Nephron progenitor cell (in vitro differentiated cells): ENCODE measurements around the gene ARG1.
A peak's percentile ranks its signal among the peaks of the same experiment; 100 is the strongest.
"Not testable (repeated sequence)": the region's sequence is repeated elsewhere in the genome, so short reads cannot be mapped to it uniquely, and the experiment has no call there.

ENCODE experiments used
- DNase-seq: peaks from one replicate; pipeline ENCODE4 v3.0.0; 2021
- H3K27ac Mint-ChIP-seq: 2 replicates; pipeline ENCODE4 v1.8.0; 2021; ENCODE audit warnings: mild to moderate bottlenecking, moderate library complexity, mixed read lengths
- H3K27me3 Mint-ChIP-seq: 2 replicates; pipeline ENCODE4 v1.8.0; 2021; ENCODE audit warnings: mild to moderate bottlenecking, low read depth, mixed read lengths; ENCODE audit not compliant: poor library complexity
- H3K36me3 Mint-ChIP-seq: 2 replicates; pipeline ENCODE4 v1.8.0; 2021; ENCODE audit warnings: low read depth, mixed read lengths
- H3K4me1 Mint-ChIP-seq: 2 replicates; pipeline ENCODE4 v1.8.0; 2021; ENCODE audit warnings: mixed read lengths
- H3K4me3 Mint-ChIP-seq: 2 replicates; pipeline ENCODE4 v1.8.0; 2021; ENCODE audit warnings: mild to moderate bottlenecking, moderate library complexity, mixed read lengths
- H3K9me3 Mint-ChIP-seq: 2 replicates; pipeline ENCODE4 v1.8.0; 2021; ENCODE audit warnings: mild to moderate bottlenecking, moderate library complexity, mixed read lengths
- TF ChIP-seq, protein P1 (sequence below): fragments of 200-600 bp; sonication (generic); IDR thresholded peaks from 2 replicates; pipeline ENCODE4 v1.5.0; 2021; ENCODE audit warnings: antibody characterized with exemption

Gene ARG1

DNA sequence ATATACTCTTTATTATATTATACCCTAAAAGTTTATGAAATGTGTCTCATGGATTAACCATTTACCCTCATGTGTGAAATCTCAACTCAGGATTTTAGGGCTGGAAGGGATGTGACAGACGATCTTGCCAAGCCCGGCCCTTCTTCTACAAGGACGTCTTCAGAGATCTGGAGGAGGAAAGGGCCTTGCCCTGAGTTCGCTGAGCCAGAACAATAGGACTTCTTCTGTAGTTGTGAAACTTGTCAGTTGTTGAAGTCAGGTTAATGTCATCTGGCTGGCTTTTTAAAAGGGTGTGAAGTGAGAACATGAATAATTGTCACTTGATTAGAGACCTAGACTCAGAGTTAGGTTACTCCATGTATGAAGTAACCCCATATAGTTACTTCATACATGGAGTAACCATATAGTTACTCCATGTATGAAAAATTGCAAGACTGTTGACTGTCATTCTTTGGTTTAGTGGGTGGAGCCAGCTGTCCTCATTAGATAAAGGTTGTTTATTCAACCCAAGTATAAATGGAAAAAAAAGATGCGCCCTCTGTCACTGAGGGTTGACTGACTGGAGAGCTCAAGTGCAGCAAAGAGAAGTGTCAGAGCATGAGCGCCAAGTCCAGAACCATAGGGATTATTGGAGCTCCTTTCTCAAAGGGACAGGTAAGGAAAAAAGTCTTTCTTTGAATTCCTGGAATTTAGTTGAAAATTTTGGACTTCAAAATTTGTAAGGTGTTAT, at the start of gene ARG1:
TSS of gene ARG1 (plus strand) at position 541 of the 730 bp plus-strand sequence. CDS start at position 598, 57 bp downstream.
- H3K27ac Mint-ChIP-seq: peak within 1 kb of the TSS; percentile 17
- H3K27me3 Mint-ChIP-seq: peaks cover 3% of the 10 kb centered on the region
- no peak for DNase-seq
- no peak within 1 kb of the TSS for H3K4me3 Mint-ChIP-seq
- peaks cover 22% of the 10 kb centered on the region for H3K4me1 Mint-ChIP-seq
- peaks cover 35% of the 10 kb centered on the region for H3K36me3 Mint-ChIP-seq
- H3K9me3 Mint-ChIP-seq: no peaks in the 10 kb centered on the region
- TF ChIP-seq, protein P1, sequence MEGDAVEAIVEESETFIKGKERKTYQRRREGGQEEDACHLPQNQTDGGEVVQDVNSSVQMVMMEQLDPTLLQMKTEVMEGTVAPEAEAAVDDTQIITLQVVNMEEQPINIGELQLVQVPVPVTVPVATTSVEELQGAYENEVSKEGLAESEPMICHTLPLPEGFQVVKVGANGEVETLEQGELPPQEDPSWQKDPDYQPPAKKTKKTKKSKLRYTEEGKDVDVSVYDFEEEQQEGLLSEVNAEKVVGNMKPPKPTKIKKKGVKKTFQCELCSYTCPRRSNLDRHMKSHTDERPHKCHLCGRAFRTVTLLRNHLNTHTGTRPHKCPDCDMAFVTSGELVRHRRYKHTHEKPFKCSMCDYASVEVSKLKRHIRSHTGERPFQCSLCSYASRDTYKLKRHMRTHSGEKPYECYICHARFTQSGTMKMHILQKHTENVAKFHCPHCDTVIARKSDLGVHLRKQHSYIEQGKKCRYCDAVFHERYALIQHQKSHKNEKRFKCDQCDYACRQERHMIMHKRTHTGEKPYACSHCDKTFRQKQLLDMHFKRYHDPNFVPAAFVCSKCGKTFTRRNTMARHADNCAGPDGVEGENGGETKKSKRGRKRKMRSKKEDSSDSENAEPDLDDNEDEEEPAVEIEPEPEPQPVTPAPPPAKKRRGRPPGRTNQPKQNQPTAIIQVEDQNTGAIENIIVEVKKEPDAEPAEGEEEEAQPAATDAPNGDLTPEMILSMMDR: no peak

DNA sequence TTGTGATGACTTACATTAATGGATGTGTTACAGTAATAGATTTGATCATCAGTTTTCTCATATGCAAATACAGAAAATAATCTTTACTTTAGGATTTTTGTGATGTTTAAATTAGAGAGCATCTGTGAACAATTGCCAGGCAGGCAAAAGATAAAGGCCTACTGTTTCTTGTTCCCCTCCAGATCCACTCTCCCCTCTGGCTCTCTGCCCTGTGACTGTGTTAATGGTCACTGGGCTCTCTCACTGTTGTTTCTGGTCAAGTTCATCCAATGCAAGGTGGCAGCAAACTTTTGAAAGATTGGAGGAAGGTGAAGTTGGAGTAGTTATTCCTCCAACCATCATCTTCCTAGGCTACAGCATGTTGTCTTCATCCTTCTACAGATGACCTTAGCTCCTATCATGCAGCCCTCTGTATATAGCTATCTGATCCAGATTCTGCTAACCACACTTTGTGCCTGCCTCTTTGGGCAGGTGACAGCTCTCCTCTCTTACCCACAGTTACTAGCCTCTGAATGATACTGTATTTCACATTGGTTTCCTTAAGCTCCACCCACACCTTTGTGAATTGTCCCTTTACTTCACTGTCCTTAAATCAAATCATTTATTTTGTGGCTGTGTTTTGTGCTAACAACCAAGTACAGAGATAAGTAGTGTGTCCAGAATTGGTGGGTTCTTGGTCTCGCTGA, 48.9 kb upstream of the ARG1 start:
- TF ChIP-seq, protein P1: no peak
- H3K27me3 Mint-ChIP-seq: peaks cover 2% of the 10 kb centered on the region
- H3K27ac Mint-ChIP-seq: no peak overlapping the region
- no peaks in the 10 kb centered on the region for H3K4me1 Mint-ChIP-seq
- no peak for DNase-seq
- peaks cover 10% of the 10 kb centered on the region for H3K9me3 Mint-ChIP-seq
- no peaks in the 10 kb centered on the region for H3K36me3 Mint-ChIP-seq
- no peak overlapping the region for H3K4me3 Mint-ChIP-seq

DNA sequence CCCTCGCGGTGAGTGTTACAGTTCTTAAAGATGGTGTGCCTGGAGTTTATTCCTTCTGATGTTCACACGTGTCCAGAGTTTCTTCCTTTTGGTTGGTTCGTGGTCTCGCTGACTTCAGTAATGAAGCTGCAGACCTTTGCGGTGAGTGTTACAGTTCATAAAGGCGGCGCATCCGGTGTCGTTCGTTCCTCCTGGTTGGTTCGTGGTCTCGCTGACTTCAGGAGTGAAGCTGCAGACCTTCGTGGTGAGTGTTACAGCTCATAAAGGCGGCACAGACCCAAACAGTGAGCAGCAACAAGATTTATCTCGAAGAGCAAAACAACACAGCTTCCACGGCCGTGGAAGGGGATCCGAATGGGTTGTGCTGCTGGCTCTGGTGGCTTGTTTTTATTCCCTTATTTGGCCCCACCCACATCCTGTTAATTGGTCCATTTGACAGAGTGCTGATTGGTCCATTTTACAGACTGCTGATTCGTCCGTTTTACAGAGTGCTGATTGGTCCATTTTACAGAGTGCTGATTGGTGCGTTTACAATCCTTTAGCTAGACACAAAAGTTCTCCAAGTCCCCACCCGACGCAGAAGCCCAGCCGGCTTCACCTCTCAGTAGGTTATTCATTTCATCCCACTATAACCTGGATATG, 48.2 kb upstream of the ARG1 start:
- Mint-ChIP-seq H3K4me3 (no peak overlapping the region), H3K9me3 (peaks cover 11% of the 10 kb centered on the region), H3K27ac (no peak overlapping the region), H3K36me3 (no peaks in the 10 kb centered on the region), H3K4me1 (no peaks in the 10 kb centered on the region), H3K27me3 (peaks cover 2% of the 10 kb centered on the region)
- no peak for DNase-seq
- TF ChIP-seq, protein P1: no peak

DNA sequence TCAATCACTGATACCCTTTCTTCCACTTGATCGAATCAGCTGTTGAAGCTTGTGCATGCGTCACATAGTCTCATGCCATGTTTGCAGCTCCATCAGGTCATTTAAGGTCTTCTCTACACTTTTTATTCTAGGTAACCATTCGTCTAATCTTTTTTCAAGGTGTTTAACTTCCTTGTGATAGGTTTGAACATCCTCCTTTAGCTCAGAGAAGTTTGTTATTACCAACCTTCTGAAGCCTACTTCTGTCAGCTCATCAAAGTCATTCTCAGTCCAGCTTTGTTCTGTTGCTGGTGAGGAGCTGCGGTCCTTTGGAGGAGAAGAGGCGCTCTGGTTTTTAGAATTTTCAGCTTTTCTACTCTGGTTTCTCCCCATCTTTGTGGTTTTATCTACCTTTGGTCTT, 42.1 kb upstream of the ARG1 start:
- H3K36me3 Mint-ChIP-seq, H3K27me3 Mint-ChIP-seq, H3K4me3 Mint-ChIP-seq, H3K27ac Mint-ChIP-seq, DNase-seq: not testable (repeated sequence)
- Mint-ChIP-seq H3K9me3 (peaks cover 22% of the 10 kb centered on the region), H3K4me1 (peaks cover 11% of the 10 kb centered on the region)

DNA sequence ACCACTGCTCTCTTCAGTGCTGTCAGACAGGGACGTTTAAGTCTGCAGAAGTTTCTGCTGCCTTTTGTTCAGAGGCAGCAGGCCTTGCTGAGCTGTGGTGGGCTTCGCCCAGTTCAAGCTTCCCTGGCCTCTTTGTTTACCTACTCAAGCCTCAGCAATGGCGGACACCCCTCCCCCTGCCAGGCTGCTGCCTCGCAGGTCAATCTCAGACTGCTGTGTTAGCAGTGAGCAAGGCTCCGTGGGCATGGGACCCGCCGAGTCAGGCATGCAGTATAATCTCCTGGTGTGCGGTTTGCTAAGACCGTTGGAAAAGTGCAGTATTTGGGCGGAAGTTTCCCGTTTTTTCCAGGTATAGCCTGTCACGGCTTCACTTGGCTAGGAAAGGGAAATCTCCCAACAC, 41.3 kb upstream of the ARG1 start:
- Mint-ChIP-seq H3K27ac (peak overlapping the region; percentile 19), H3K4me1 (peaks cover 11% of the 10 kb centered on the region), H3K9me3 (peaks cover 22% of the 10 kb centered on the region)
- not testable (repeated sequence) for DNase-seq, H3K36me3 Mint-ChIP-seq, H3K4me3 Mint-ChIP-seq, H3K27me3 Mint-ChIP-seq

DNA sequence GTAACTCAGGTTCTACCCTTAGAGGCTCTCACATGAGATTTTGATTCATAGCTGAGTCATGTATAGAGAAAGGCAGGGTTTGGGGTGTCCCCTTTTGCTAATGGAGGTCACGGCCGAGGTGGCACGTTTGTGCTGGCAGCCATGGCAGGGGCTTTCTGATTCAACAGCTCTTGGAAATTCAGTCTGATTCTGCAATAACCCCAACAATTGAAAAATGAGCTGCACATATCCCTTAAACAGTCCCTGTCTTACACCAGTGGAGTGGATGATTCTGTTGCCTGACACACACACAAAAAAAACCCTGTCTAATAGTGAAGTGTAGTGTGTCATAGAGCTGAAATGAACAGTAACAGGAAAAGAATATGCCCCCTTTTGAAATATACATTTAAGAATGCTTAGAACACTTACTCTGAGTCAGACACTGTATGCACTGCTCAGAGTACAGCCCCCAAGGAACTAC, 40.4 kb upstream of the ARG1 start:
- Mint-ChIP-seq H3K9me3 (peaks cover 22% of the 10 kb centered on the region), H3K4me1 (peaks cover 11% of the 10 kb centered on the region), H3K27me3 (peaks cover 8% of the 10 kb centered on the region), H3K4me3 (no peak overlapping the region), H3K36me3 (peaks cover 8% of the 10 kb centered on the region), H3K27ac (no peak overlapping the region)
- TF ChIP-seq, protein P1: no peak
- no peak for DNase-seq

DNA sequence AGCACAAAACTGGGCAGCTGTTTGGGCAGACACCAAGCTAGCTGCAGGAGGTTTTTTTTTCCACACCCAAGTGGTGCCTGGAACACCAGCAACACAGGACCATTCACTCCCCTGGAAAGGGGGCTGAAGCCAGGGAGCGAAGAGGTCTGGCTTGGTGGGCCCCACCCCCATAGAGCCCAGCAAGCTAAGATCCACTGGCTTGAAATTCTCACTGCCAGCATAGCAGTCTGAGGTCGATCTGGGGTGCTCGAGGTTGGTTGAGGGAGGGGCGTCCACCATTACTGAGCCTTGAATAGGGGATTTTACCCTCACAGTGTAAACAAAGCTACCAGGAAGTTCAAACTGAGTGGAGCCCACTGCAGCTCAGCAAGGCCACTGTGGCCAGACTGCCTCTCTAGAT, 34.4 kb upstream of the ARG1 start:
- H3K4me1 Mint-ChIP-seq, H3K27ac Mint-ChIP-seq: not testable (repeated sequence)

More for the DNA sequence above, 34.4 kb upstream of the ARG1 start:
- not testable (repeated sequence) for DNase-seq, H3K36me3 Mint-ChIP-seq, H3K4me3 Mint-ChIP-seq, H3K27me3 Mint-ChIP-seq
- peaks cover 14% of the 10 kb centered on the region for H3K9me3 Mint-ChIP-seq
